ENCODE data around the gene TAGLN2. TPM values are rescaled to one million over a fixed set of nuclear protein-coding genes. Genes with fewer than 3 reads are reported as not detected.
"Not testable (repeated sequence)": the region's sequence is repeated elsewhere in the genome, so short reads cannot be mapped to it uniquely, and the experiment has no call there.

The TAGLN2 gene
- total RNA-seq, 1 experiment from 2014 or later, result 811 TPM

- peak; percentile 70 for DNase-seq (ENCODE audit: low read depth)
Measured at GRCh38 chr1:159921700-159922504, 3.4 kb downstream of the TAGLN2 start.

GRCh38 chr1:159921251-159921650, 4.1 kb downstream of the TAGLN2 start:
- DNase-seq (ENCODE audit: low read depth), result no peak

GRCh38 chr1:159920651-159921050, 4.7 kb downstream of the TAGLN2 start:
- DNase-seq (ENCODE audit: low read depth), result no peak

GRCh38 chr1:159920202-159920601, 5.1 kb downstream of the TAGLN2 start:
- no peak for DNase-seq (ENCODE audit: low read depth)

GRCh38 chr1:159919236-159919865, 6.0 kb downstream of the TAGLN2 start:
- DNase-seq (ENCODE audit: low read depth), result no peak

GRCh38 chr1:159918352-159919200, 6.7 kb downstream of the TAGLN2 start:
- peak; percentile 53 for DNase-seq (ENCODE audit: low read depth)

- DNase-seq (ENCODE audit: low read depth), result peak; percentile 39
Measured at GRCh38 chr1:159917533-159918351, 7.6 kb downstream of the TAGLN2 start.

- peak; percentile 93 for DNase-seq (ENCODE audit: low read depth)
Measured at GRCh38 chr1:159916242-159917051, 8.9 kb downstream of the TAGLN2 start.

GRCh38 chr1:159915571-159916241, 9.6 kb downstream of the TAGLN2 start:
- DNase-seq (ENCODE audit: low read depth), result no peak

- no peak for DNase-seq (ENCODE audit: low read depth)
Measured at GRCh38 chr1:159914252-159915018, 10.9 kb downstream of the TAGLN2 start.

GRCh38 chr1:159913451-159914192, 11.7 kb downstream of the TAGLN2 start:
- DNase-seq (ENCODE audit: low read depth), result no peak

GRCh38 chr1:159911326-159912070, 13.8 kb downstream of the TAGLN2 start:
- DNase-seq (ENCODE audit: low read depth), result no peak

- no peak for DNase-seq (ENCODE audit: low read depth)
Measured at GRCh38 chr1:159908031-159908940, 17.0 kb downstream of the TAGLN2 start.

GRCh38 chr1:159906960-159907359, 18.3 kb downstream of the TAGLN2 start:
- no peak for DNase-seq (ENCODE audit: low read depth)

GRCh38 chr1:159904036-159904435, 21.3 kb downstream of the TAGLN2 start:
- not testable (repeated sequence) for DNase-seq (ENCODE audit: low read depth)

- DNase-seq (ENCODE audit: low read depth), result no peak
Measured at GRCh38 chr1:159902541-159902940, 22.8 kb downstream of the TAGLN2 start.

Measured in RPMI7951 (cell line).